ENCODE measurements around the gene HS3ST2. TPM values are rescaled to one million over a fixed set of nuclear protein-coding genes. Genes with fewer than 3 reads are reported as not detected.

Gene HS3ST2
- polyA plus RNA-seq, 2 of the 4 experiments (the other 2 are of a cell fraction): not detected

GRCh38 chr16:22843856-22844255 lies 29.9 kb downstream of the HS3ST2 start:
- Histone ChIP-seq H3K9me3 (no peaks in the 10 kb centered on the region), H3K4me2 (no peak overlapping the region), H3K27ac (no peak overlapping the region), H3K4me1 (no peaks in the 10 kb centered on the region), H3K4me3 (no peak overlapping the region)
- TF ChIP-seq TFCP2L1 (CRISPR knock-in tag; IDR thresholded peaks at IDR 0.05): no peak
- no peak for TF ChIP-seq HMGXB4 (CRISPR knock-in tag; IDR thresholded peaks at IDR 0.05; ENCODE audit: borderline replicate concordance)
- TF ChIP-seq EHF (CRISPR knock-in tag; IDR thresholded peaks at IDR 0.05): no peak
- no peak for TF ChIP-seq CTCF (IDR thresholded peaks at IDR 0.05)
- no peak for TF ChIP-seq NR3C1 (IDR thresholded peaks at IDR 0.05)
- TF ChIP-seq PHF8 (IDR thresholded peaks at IDR 0.05; ENCODE audit: borderline replicate concordance, low read depth): no peak
- no peak for TF ChIP-seq CHD2 (IDR thresholded peaks at IDR 0.05; ENCODE audit: low read length, partially characterized antibody)
- no peak for TF ChIP-seq POLR2A (IDR thresholded peaks at IDR 0.05; ENCODE audit: low read length)
- TF ChIP-seq NFE2L2 (conservative IDR thresholded peaks at IDR 0.05; ENCODE audit: low read length): no peak
- TF ChIP-seq REST (IDR thresholded peaks at IDR 0.05): no peak
- TF ChIP-seq EHMT2 (IDR thresholded peaks at IDR 0.05; ENCODE audit: low read depth): no peak
- TF ChIP-seq FOSB (CRISPR knock-in tag; IDR thresholded peaks at IDR 0.05): no peak
- WGBS (ENCODE audit: missing lambda C conversion rate): 14% methylated on average over 2 of the region's 2 CpGs
- ChIA-PET CTCF (interaction anchor here (0.6 to 1.9 kb wide), 2 partner anchors 8 to 177 kb away, joined by 4 read pairs; no protein-coding TSS in a partner anchor), POLR2A (no interaction called here)
- FAIRE-seq: no peak
- no peak for DNase-seq (ENCODE audit: low read depth in 1 of 2, low spot score in 1 of 2)
- ATAC-seq: no peak

- Histone ChIP-seq H3K4me1 (no peaks in the 10 kb centered on the region), H3K27ac (no peak overlapping the region), H3K4me3 (no peak overlapping the region), H3K4me2 (no peak overlapping the region), H3K9me3 (no peaks in the 10 kb centered on the region)
- TF ChIP-seq ZNF302 (CRISPR knock-in tag; IDR thresholded peaks at IDR 0.05) (no peak), KDM1A (IDR thresholded peaks at IDR 0.05; ENCODE audit: low read depth) (no peak), PHF8 (IDR thresholded peaks at IDR 0.05; ENCODE audit: borderline replicate concordance, low read depth) (no peak), ELK1 (IDR thresholded peaks at IDR 0.05; ENCODE audit: low read depth, low read length) (no peak), HES2 (IDR thresholded peaks at IDR 0.05) (no peak), MAZ (IDR thresholded peaks at IDR 0.05; ENCODE audit: borderline replicate concordance, low read depth, low read length) (no peak), CHD2 (IDR thresholded peaks at IDR 0.05; ENCODE audit: low read length, partially characterized antibody) (no peak), E2F6 (IDR thresholded peaks at IDR 0.05; ENCODE audit: borderline replicate concordance, low read depth) (no peak), EP300 (IDR thresholded peaks at IDR 0.05) (no peak)
- FAIRE-seq (no peak), DNase-seq (ENCODE audit: low read depth in 1 of 2, low spot score in 1 of 2) (no peak), ATAC-seq (no peak)
- CTCF ChIA-PET: interaction anchor here (0.6 kb wide), 2 partner anchors 16 to 177 kb away, joined by 3 to 4 read pairs; no protein-coding TSS in a partner anchor
- WGBS (ENCODE audit: missing lambda C conversion rate): 48% methylated on average over 3 of the region's 3 CpGs
- POLR2A ChIA-PET: no interaction called here
Observed at GRCh38 chr16:22844416-22844815, 30.5 kb downstream of the HS3ST2 start.

Measured in A549 (cell line).